Astrocyte of the spinal cord (primary cell): Measurements from ENCODE around the gene CDC42SE2.

Experiments
- DNase-seq: peaks from one replicate; pipeline ENCODE4 v3.0.0; 2011; ENCODE audit warnings: low read depth, low spot score
- H3K4me3 ChIP-seq: 2 replicates; pipeline ENCODE4 v1.5.1; 2011; ENCODE audit warnings: low read depth, mild to moderate bottlenecking, low read length, moderate library complexity
- in situ Hi-C: cut with HindIII; loops from 2 replicates; pipeline ENCODE4 v1.10.0; 2017; ENCODE audit warnings: low sequenced_read_pairs
- TF ChIP-seq, protein P1 (sequence below): IDR thresholded peaks from 2 replicates; pipeline ENCODE4 v1.5.1; 2012; ENCODE audit warnings: low read depth, mild to moderate bottlenecking, low read length, inconsistent platforms

Gene CDC42SE2

DNA sequence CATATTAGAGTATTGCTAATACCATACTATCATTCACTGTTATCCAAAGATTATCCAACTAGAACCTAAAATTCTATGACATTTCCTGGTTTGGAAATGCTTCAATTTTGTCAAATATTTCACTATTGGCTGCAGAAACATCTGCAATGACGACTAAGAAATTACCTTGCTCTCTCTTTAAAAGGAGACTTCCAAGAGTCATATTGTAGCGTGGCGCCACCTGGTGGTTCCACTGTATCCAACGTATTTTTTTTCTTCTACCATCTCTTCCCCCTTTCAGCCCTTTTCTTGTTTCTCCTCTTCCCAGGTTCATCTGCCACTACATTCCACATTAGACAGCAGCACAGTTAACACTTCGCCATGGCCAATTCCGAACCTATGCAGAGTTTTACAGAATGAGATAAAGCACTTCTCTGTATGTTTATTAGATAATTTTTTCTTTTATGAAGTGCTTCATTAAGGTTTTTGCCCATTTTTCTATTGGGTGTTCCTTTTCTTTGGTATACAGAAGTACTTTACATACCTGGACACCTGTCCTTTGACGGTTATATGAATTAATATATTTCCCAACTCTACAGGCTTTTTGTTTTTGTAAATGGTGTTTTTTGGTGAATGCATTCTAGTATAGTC is 153.5 kb downstream of the CDC42SE2 start:
- peak; percentile 78 for DNase-seq
- no peak overlapping the region for H3K4me3 ChIP-seq
- TF ChIP-seq, protein P1, sequence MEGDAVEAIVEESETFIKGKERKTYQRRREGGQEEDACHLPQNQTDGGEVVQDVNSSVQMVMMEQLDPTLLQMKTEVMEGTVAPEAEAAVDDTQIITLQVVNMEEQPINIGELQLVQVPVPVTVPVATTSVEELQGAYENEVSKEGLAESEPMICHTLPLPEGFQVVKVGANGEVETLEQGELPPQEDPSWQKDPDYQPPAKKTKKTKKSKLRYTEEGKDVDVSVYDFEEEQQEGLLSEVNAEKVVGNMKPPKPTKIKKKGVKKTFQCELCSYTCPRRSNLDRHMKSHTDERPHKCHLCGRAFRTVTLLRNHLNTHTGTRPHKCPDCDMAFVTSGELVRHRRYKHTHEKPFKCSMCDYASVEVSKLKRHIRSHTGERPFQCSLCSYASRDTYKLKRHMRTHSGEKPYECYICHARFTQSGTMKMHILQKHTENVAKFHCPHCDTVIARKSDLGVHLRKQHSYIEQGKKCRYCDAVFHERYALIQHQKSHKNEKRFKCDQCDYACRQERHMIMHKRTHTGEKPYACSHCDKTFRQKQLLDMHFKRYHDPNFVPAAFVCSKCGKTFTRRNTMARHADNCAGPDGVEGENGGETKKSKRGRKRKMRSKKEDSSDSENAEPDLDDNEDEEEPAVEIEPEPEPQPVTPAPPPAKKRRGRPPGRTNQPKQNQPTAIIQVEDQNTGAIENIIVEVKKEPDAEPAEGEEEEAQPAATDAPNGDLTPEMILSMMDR, result peak; percentile 73
- in situ Hi-C loops, result no loop called here

DNA sequence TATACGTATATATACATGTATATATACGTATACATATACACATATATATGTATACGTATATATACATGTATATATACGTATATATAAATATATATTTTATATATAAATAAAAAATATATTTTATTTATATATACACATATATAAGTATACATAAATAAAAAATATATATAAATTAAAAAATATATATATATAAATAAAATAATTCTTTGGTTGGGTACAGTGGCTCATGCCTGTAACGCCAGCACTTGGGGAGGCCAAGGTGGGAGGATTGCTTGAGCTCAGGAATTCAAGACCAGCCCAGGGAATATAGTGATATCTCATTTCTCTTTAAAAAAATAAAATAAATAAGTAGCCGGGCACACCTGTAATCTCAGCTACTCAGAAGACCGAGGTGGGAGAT is 155.0 kb downstream of the CDC42SE2 start:
- DNase-seq, result no peak
- TF ChIP-seq, protein P1, result no peak
- in situ Hi-C loops, result no loop called here
- no peak overlapping the region for H3K4me3 ChIP-seq

DNA sequence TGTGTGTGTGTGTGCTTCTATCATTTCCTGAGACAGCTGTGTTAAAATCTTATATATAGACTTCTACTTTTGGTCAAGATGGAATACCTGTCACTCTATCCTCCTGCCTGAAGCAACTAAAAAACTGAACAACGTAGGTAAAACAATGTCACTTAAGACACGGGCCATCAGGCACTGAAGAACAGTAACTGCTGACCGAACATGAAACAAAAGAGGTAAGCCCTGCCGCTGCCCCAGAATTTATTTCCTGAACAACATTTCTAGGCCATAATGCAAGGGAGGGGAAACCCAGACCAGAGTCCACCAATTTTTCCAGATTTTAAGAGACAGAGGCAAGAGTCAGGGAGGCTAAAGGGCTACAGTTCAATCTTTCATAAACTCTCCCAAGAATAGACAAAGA is 156.0 kb downstream of the CDC42SE2 start:
- DNase-seq, result no peak
- H3K4me3 ChIP-seq, result no peak overlapping the region
- in situ Hi-C loops, result no loop called here
- TF ChIP-seq, protein P1, result no peak

DNA sequence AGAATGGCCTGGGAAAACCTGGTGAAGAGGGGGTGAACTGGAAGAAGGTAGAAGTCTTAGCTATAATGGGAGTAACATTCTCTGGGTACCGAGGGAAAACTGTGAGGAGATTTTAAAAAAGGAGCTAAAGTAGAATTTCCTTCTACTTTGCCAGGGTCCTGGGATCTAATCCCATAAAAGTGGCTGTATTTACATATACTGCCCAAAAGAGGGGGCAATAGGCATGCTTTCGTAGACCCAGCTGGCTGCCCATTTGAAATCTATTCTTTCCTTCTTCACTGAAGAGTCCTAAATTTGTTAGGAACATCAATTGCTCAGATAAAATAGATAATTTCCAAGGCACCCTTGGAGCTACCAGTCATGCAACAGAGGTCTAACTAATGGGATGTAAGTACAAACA is 159.2 kb downstream of the CDC42SE2 start:
- TF ChIP-seq, protein P1, result peak; percentile 63
- no peak overlapping the region for H3K4me3 ChIP-seq
- in situ Hi-C loops, result no loop called here
- DNase-seq, result peak; percentile 50

DNA sequence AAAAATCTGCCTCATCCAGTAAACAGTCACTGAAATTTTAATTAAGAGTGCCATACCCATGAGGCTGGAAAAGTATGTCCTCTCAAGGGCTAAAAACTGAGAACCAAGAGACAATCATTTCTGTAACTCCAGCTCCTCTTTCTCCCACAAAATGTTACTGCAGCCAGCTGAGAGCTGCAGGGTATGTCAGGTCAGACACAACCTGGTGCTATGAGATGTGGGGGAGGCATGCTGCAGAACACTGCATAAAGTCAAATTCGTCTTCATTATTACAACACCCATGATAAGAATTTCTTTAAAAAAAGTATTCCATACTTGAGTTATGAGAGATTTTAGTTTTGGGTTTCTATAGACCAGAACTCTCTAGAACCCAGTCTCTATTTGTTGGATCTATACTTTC is 162.2 kb downstream of the CDC42SE2 start:
- in situ Hi-C loops, result no loop called here
- TF ChIP-seq, protein P1, result no peak
- no peak for DNase-seq
- no peak overlapping the region for H3K4me3 ChIP-seq

DNA sequence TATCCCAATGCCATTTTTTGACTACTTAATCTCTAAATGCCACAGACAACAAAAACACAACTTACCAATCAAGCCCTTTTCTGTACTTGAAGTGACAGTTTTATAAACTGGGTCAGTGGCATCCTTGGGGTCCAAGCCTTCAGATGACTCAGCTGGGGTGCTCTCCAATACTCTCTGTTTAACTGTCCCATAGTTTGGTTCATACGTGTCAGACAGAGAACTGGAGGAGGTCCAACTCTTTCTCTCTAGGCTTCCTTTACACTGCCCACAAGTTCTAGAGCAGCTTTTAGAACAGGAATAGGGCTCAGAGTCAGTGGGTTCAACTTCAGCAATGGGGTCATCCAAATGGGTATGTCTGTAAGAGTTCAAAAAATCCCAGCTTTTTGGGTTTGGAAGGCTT is 166.9 kb downstream of the CDC42SE2 start:
- no peak overlapping the region for H3K4me3 ChIP-seq
- in situ Hi-C loops, result no loop called here
- TF ChIP-seq, protein P1, result no peak
- no peak for DNase-seq

DNA sequence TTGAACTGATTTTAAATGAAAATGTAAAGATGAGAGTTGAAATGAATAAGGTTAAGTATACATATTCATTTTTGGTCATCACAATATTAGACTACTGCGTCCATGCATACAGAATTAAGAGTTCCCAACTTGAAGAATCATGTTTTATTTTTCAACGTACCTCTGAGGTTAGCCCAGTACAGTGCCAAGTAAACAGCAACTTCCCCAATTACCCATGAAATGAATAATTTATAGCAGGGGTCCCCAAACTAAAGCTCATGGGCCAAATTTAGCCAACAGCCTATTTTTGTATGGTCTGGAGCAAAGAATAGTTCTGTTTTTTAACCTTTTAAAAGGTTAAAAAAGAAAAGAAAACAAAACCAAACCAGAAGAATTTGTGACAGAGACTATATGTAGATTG is 167.9 kb downstream of the CDC42SE2 start:
- in situ Hi-C loops, result no loop called here
- no peak for DNase-seq
- TF ChIP-seq, protein P1, result no peak
- H3K4me3 ChIP-seq, result no peak overlapping the region
